Measurements from ENCODE around the gene GSDME. TPM values are rescaled to one million over a fixed set of nuclear protein-coding genes. Genes with fewer than 3 reads are reported as not detected.

The GSDME gene
- total RNA-seq, 1 experiment from 2014 or later, result 5.5 TPM

- Histone ChIP-seq H2AK5ac (ENCODE audit: insufficient read length, low read length) (no peak overlapping the region), H2BK12ac (ENCODE audit: insufficient read length, low read depth, low read length) (no peak overlapping the region), H2AFZ (ENCODE audit: low read length) (no peak overlapping the region), H3K9me3 (ENCODE audit: control insufficient read depth, low read depth, low read length) (no peaks in the 10 kb centered on the region), H4K5ac (ENCODE audit: insufficient read length, low read depth, low read length) (no peak overlapping the region), H2BK15ac (ENCODE audit: low read depth, low read length) (no peak overlapping the region), H2BK5ac (ENCODE audit: insufficient read length, low read length) (no peak overlapping the region), H2BK120ac (ENCODE audit: low read depth, low read length, poor library complexity, severe bottlenecking) (no peak overlapping the region), H3K9ac (ENCODE audit: extremely low read depth, insufficient read length, low read length) (no peak overlapping the region), H4K91ac (ENCODE audit: insufficient read length, low read depth, low read length) (no peak overlapping the region), H3K79me1 (ENCODE audit: insufficient read depth, low read depth, low read length, poor library complexity, severe bottlenecking) (no peaks in the 10 kb centered on the region), H3K4me2 (ENCODE audit: insufficient read depth, insufficient read length, low read length) (no peak overlapping the region), H3K23ac (ENCODE audit: insufficient read length, low read depth, low read length) (no peak overlapping the region), H3K79me2 (ENCODE audit: insufficient read depth, low read length) (no peaks in the 10 kb centered on the region), H3K4ac (ENCODE audit: low read depth, low read length) (no peak overlapping the region), H3T11ph (ENCODE audit: low read length) (no peak overlapping the region), H3K18ac (ENCODE audit: insufficient read length, low read depth, low read length) (no peak overlapping the region), H3K23me2 (ENCODE audit: insufficient read length, low read depth, low read length, poor library complexity, severe bottlenecking) (no peaks in the 10 kb centered on the region), H3K27me3 (ENCODE audit: insufficient read depth, low read length) (no peaks in the 10 kb centered on the region), H3K14ac (ENCODE audit: insufficient read depth, low read length) (no peak overlapping the region), H4K20me1 (ENCODE audit: control insufficient read depth, insufficient read depth, insufficient read length) (no peaks in the 10 kb centered on the region), H3K27ac (ENCODE audit: insufficient read length, low read depth, low read length) (no peak overlapping the region), H2BK20ac (ENCODE audit: low read depth, low read length, poor library complexity, severe bottlenecking) (no peak overlapping the region), H4K8ac (replicated peaks; ENCODE audit: insufficient read length, low read depth, low read length) (no peak overlapping the region), H3K4me1 (ENCODE audit: insufficient read depth, low read length) (peaks cover 5% of the 10 kb centered on the region; the same call in 1 of the 2 replicates), H3K56ac (ENCODE audit: insufficient read length, low read depth, low read length) (no peak overlapping the region)
- no peak for DNase-seq
- WGBS (ENCODE audit: extremely low coverage, insufficient read length, low lambda C conversion rate), result no CpG with 5 or more reads among the region's 5 CpGs
- H3K36me3 Mint-ChIP-seq (ENCODE audit: insufficient read depth in 1 of 3, low read depth in 3 of 3), result peaks cover 0 to 11% (median 1%) of the 10 kb centered on the region in 3 experiments; a peak in 6 of 7 replicates
- no peak for TF ChIP-seq CTCF (conservative IDR thresholded peaks at IDR 0.05)
- peaks cover 56% of the 10 kb centered on the region in 2 experiments for H3K4me1 Mint-ChIP-seq
- H3K9me3 Mint-ChIP-seq, result peaks cover 2 to 6% of the 10 kb centered on the region in 2 experiments; a peak in 2 of 5 replicates
- no peak overlapping the region for H3K4me3 Mint-ChIP-seq
- H3K27me3 Mint-ChIP-seq (ENCODE audit: low read depth), result peaks cover 22% of the 10 kb centered on the region
- no peak overlapping the region; a peak in 1 of 7 replicates for H3K27ac Mint-ChIP-seq
Observed at GRCh38 chr7:24723178-24723530, 34.1 kb downstream of the GSDME start.

All from H9 (cell line).